Aorta (tissue), 5 donors: ENCODE measurements around the gene TAX1BP1. TPM values are rescaled to one million over a fixed set of nuclear protein-coding genes. Genes with fewer than 3 reads are reported as not detected.

ENCODE experiments used
- ATAC-seq: fragments of 200-7000 bp; cut with Tn5 transposase; one replicate; pipeline ENCODE4 v1.9.1; 2022; ENCODE audit warnings: moderate library complexity; ENCODE audit not compliant: low FRiP score
- DNase-seq, 2 donors: peaks; one replicate each; pipeline ENCODE4 v3.0.0-alpha.2; 2020
- H3K27ac ChIP-seq, 2 donors: one replicate each; pipeline ENCODE4 v1.5.1; 2013; ENCODE audit warnings: low read length in 2 of 2, mild to moderate bottlenecking in 2 of 2, moderate library complexity in 2 of 2, control low read depth in 1 of 2, inconsistent platforms in 1 of 2, low read depth in 1 of 2
- H3K27me3 ChIP-seq, 2 donors: one replicate each; pipeline ENCODE4 v1.6.1; 2013; ENCODE audit warnings: control low read depth in 1 of 2, low read length in 1 of 2, mild to moderate bottlenecking in 1 of 2, moderate library complexity in 1 of 2; ENCODE audit not compliant: insufficient read depth in 2 of 2, control insufficient read depth in 1 of 2
- H3K36me3 ChIP-seq, 2 donors: one replicate each; pipeline ENCODE4 v1.6.1; 2013; ENCODE audit warnings: control low read depth in 1 of 2, low read length in 1 of 2, mild to moderate bottlenecking in 1 of 2; ENCODE audit not compliant: insufficient read depth in 2 of 2, control insufficient read depth in 1 of 2
- H3K4me1 ChIP-seq, 2 donors: one replicate each; pipeline ENCODE4 v1.6.1; 2013; ENCODE audit warnings: low read length in 2 of 2, control low read depth in 1 of 2, mild to moderate bottlenecking in 1 of 2, moderate library complexity in 1 of 2; ENCODE audit not compliant: insufficient read depth in 2 of 2, control insufficient read depth in 1 of 2
- H3K4me3 ChIP-seq, 2 donors: one replicate each; pipeline ENCODE4 v1.5.1; 2013; ENCODE audit warnings: low read length in 2 of 2, control low read depth in 1 of 2, mild to moderate bottlenecking in 1 of 2
- H3K9me3 ChIP-seq: one replicate; pipeline ENCODE4 v1.6.1; 2013; ENCODE audit warnings: mild to moderate bottlenecking, low read length; ENCODE audit not compliant: control insufficient read depth
- whole genome bisulfite sequencing, 2 donors: extraction: QIAGEN DNeasy Blood & Tissue Kit; methylation state at CpG; one replicate each; pipeline ENCODE4 v1.1.7; 2013; 5-methylcytosine and 5-hydroxymethylcytosine counted together
- intact Hi-C, 2 donors: fragments of 100-400 bp; cut with DNase I; formaldehyde crosslinking; loops; one replicate each; pipeline versions ENCODE4 v1.14.2 to v1.15.0; 2022
- polyA plus RNA-seq, 2 donors: library from polyadenylated mRNA; stranded (reverse); fragments of 200-250 nt; gene quantifications; one replicate each; pipeline ENCODE4 v1.2.3, GENCODE V29; 2013
- total RNA-seq, 2 donors: library from RNA; stranded (reverse); fragmentation: NEBNext Ultra II Directional; extraction: Animal tissue kit (Norgen Biotek cat#: 25700); gene quantifications; one replicate each; pipeline ENCODE4 v1.2.1, GENCODE V29; 2021
- donor health status: healthy with polysubstance abuse.
- donor health status: Bipolar disorder and iron deficiency.
- donor health status: DM: no; HTN: no; CAD: no.
- donor health status: DM: no; HTN: no; CAD: no.
- donor health status: DM: yes; HTN: yes; CAD: no.

Gene TAX1BP1
- total and polyA plus RNA-seq, 4 donors: 68.4 to 113 (median 86.5) TPM

GRCh38 chr7:27777662-27778061, 37.7 kb downstream of the TAX1BP1 start:
- WGBS, 2 donors: 92 to 93% methylated on average over 2 of the region's 2 CpGs
- Histone ChIP-seq H3K4me3 (no peak overlapping the region), H3K27me3 (no peaks in the 10 kb centered on the region), H3K27ac (no peak overlapping the region), H3K9me3 (no peaks in the 10 kb centered on the region), H3K4me1 (peaks cover 0 to 2% of the 10 kb centered on the region in 2 donors), H3K36me3 (no peaks in the 10 kb centered on the region)
- ATAC-seq (no peak), DNase-seq (no peak)
- intact Hi-C loops: no loop called here

GRCh38 chr7:27779873-27780272, 39.9 kb downstream of the TAX1BP1 start:
- intact Hi-C loops: loop anchor here (5.0 kb wide), 1 partner anchor 38 kb away; the partner anchor contains the start of gene TAX1BP1 (in 2 of the 2)
- H3K4me1 ChIP-seq: peaks cover 0 to 5% of the 10 kb centered on the region in 2 donors
- no peak overlapping the region for H3K4me3 ChIP-seq
- no peaks in the 10 kb centered on the region for H3K36me3 ChIP-seq
- ATAC-seq: no peak
- no peak overlapping the region for H3K27ac ChIP-seq
- no peaks in the 10 kb centered on the region for H3K9me3 ChIP-seq
- no peak for DNase-seq
- H3K27me3 ChIP-seq: no peaks in the 10 kb centered on the region

- H3K36me3 ChIP-seq: peaks cover 0 to 2% of the 10 kb centered on the region in 2 donors
- ATAC-seq: no peak
- H3K4me1 ChIP-seq: peaks cover 0 to 5% of the 10 kb centered on the region in 2 donors
- no peak overlapping the region for H3K27ac ChIP-seq
- H3K4me3 ChIP-seq: no peak overlapping the region
- no peak for DNase-seq
- H3K27me3 ChIP-seq: no peaks in the 10 kb centered on the region
- WGBS, 2 donors: 91 to 98% methylated on average over 2 of the region's 2 CpGs
- no peaks in the 10 kb centered on the region for H3K9me3 ChIP-seq
- intact Hi-C loops: loop anchor here (5.0 kb wide), 1 partner anchor 39 kb away; the partner anchor contains the start of gene TAX1BP1 (in 2 of the 2)
Measured at GRCh38 chr7:27781188-27781587, 41.2 kb downstream of the TAX1BP1 start.

GRCh38 chr7:27782849-27783248, 42.9 kb downstream of the TAX1BP1 start:
- no peaks in the 10 kb centered on the region for H3K9me3 ChIP-seq
- H3K27ac ChIP-seq: no peak overlapping the region
- H3K36me3 ChIP-seq: peaks cover 0 to 2% of the 10 kb centered on the region in 2 donors
- peaks cover 0 to 5% of the 10 kb centered on the region in 2 donors for H3K4me1 ChIP-seq
- 17 to 21% methylated on average over 2 of the region's 2 CpGs for WGBS, 2 donors
- DNase-seq: no peak
- H3K27me3 ChIP-seq: no peaks in the 10 kb centered on the region
- H3K4me3 ChIP-seq: no peak overlapping the region
- intact Hi-C loops: loop anchor here (5.0 kb wide), 1 partner anchor 41 kb away; the partner anchor contains the start of gene TAX1BP1 (in 2 of the 2)
- ATAC-seq: no peak

GRCh38 chr7:27784399-27785053, 44.6 kb downstream of the TAX1BP1 start:
- Histone ChIP-seq H3K36me3 (peaks cover 0 to 2% of the 10 kb centered on the region in 2 donors), H3K27ac (no peak overlapping the region), H3K9me3 (no peaks in the 10 kb centered on the region), H3K4me3 (no peak overlapping the region), H3K4me1 (peaks cover 0 to 3% of the 10 kb centered on the region in 2 donors), H3K27me3 (no peaks in the 10 kb centered on the region)
- WGBS, 2 donors: 60 to 64% methylated on average over 6 of the region's 6 CpGs
- DNase-seq: no peak
- intact Hi-C loops: loop anchor here (5.0 kb wide), 1 partner anchor 42 kb away; the partner anchor contains the start of gene TAX1BP1 (in 2 of the 2)
- ATAC-seq: no peak

- intact Hi-C loops: no loop called here
- Histone ChIP-seq H3K27ac (no peak overlapping the region), H3K27me3 (no peaks in the 10 kb centered on the region), H3K4me3 (no peak overlapping the region), H3K36me3 (peaks cover 0 to 4% of the 10 kb centered on the region in 2 donors), H3K9me3 (no peaks in the 10 kb centered on the region), H3K4me1 (peaks cover 0 to 3% of the 10 kb centered on the region in 2 donors)
- ATAC-seq (no peak), DNase-seq (no peak)
Measured at GRCh38 chr7:27788437-27788836, 48.5 kb downstream of the TAX1BP1 start.

GRCh38 chr7:27793780-27794179, 53.8 kb downstream of the TAX1BP1 start:
- Histone ChIP-seq H3K27ac (no peak overlapping the region), H3K36me3 (peaks cover 0 to 2% of the 10 kb centered on the region in 2 donors), H3K4me1 (no peaks in the 10 kb centered on the region), H3K4me3 (no peak overlapping the region), H3K9me3 (no peaks in the 10 kb centered on the region), H3K27me3 (no peaks in the 10 kb centered on the region)
- ATAC-seq: no peak
- intact Hi-C loops: no loop called here
- 4 to 9% methylated on average over 1 of the region's 1 CpG for WGBS, 2 donors
- DNase-seq: no peak

- intact Hi-C loops: no loop called here
- Histone ChIP-seq H3K9me3 (no peaks in the 10 kb centered on the region), H3K36me3 (peaks cover 0 to 2% of the 10 kb centered on the region in 2 donors), H3K4me1 (no peaks in the 10 kb centered on the region), H3K27me3 (no peaks in the 10 kb centered on the region), H3K4me3 (no peak overlapping the region), H3K27ac (no peak overlapping the region)
- 92 to 95% methylated on average over 1 of the region's 1 CpG for WGBS, 2 donors
- ATAC-seq (no peak), DNase-seq (no peak)
Measured at GRCh38 chr7:27795977-27796376, 56.0 kb downstream of the TAX1BP1 start.

GRCh38 chr7:27799212-27799611, 59.2 kb downstream of the TAX1BP1 start:
- Histone ChIP-seq H3K27me3 (no peaks in the 10 kb centered on the region), H3K9me3 (no peaks in the 10 kb centered on the region), H3K36me3 (no peaks in the 10 kb centered on the region), H3K27ac (no peak overlapping the region), H3K4me3 (no peak overlapping the region), H3K4me1 (no peaks in the 10 kb centered on the region)
- 93 to 94% methylated on average over 2 of the region's 2 CpGs for WGBS, 2 donors
- intact Hi-C loops: no loop called here
- DNase-seq (no peak), ATAC-seq (no peak)
